GM21723 (cell line): ENCODE data around the gene PTPN1.
"Not testable (repeated sequence)": the region's sequence is repeated elsewhere in the genome, so short reads cannot be mapped to it uniquely, and the experiment has no call there.

Experiments used
- ATAC-seq: cut with Tn5 transposase; IDR thresholded peaks from one replicate; pipeline ENCODE4 v1.9.1; 2021; ENCODE audit warnings: mild to moderate bottlenecking, moderate library complexity; ENCODE audit not compliant: unreplicated experiment

PTPN1 gene

DNA sequence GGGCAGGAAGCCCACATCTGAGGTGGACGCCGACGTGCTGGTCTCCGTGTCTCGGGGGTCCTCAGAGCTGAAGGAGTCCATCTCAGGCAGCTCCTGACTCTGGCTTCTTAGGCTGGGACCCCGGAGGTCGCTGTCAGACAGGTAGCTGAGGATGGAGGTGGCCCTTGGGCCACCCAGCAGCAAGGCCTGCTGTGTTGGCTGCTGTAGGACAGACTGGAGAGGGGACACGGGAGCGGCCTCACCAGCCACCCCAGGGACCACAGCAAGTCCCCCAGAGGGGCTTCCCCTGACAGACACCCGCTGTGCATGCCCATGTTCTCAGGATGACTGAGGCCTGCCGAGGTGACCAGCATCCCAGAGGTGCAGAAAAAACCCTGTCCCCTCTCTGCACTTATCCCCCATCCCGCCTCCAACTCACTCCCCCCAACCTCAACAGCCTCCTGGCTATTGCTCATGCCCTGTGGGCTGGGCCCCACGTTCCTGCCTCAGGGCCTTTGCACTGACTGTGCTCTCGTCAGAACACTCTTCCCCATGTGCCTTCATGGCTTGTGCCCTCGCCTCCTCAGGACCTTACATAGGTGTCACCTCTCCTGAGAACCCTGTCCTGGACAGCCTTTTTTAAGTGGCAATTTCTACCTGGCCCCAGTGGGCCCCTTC is 92.4 kb downstream of the PTPN1 start:
- ATAC-seq, result no peak

DNA sequence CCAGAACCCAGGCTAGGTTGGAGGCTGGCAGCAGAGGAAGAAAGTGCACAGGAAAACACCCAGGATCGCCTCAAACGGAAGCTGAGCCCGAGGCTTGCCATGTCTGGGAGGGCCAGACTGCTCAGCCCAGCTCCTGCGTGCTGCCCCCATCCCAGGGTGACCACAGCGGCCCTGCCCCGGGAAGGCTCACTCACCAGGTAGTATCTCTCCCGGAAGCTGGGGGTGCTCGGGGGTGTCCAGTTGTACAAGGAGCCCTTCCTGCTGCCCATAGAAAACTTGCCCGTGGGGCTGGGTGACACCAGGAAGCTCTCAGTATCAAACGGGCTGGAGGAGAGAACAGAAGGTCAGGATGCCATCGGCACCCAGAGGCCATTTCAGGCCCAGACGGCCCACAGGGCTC is 94.3 kb downstream of the PTPN1 start:
- ATAC-seq, result no peak

DNA sequence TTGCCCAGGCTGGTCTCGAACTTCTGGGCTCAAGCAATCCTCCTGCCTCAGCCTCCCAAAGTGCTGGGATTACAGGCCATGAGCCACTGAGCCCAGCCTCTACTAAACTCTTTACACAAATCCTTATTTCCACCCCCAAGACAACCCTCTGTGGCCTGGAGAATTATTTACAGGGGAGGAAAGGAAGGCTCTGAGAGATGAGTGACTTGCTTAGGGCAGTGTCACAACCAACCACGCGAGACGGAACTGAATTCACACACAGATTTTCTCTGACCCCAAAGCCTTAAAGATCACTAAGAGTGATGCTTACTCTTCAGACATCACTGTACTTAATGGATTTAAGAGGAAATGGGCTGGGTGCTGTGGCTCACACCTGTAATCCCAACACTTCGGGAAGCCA is 95.0 kb downstream of the PTPN1 start:
- no peak for ATAC-seq

DNA sequence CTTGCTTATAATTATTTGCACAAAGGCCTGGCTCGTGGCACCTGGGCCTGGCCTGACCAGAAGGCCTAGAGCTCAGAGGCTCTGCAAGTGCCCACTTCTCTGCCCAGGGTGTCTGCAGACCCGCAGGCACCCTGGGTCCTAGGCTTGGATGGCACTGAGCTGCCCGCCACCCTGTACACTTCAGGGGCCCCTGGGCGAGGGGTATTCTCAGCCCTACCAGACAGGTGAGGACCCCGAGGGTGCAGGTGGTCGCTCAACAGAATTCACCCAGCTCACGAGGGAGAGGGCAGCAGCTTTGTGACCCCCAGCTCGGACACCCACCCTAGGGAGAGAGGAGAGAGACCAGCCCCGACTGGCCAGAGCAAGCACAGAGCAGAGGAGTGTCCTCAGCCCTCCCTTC is 97.3 kb downstream of the PTPN1 start:
- ATAC-seq, result no peak

DNA sequence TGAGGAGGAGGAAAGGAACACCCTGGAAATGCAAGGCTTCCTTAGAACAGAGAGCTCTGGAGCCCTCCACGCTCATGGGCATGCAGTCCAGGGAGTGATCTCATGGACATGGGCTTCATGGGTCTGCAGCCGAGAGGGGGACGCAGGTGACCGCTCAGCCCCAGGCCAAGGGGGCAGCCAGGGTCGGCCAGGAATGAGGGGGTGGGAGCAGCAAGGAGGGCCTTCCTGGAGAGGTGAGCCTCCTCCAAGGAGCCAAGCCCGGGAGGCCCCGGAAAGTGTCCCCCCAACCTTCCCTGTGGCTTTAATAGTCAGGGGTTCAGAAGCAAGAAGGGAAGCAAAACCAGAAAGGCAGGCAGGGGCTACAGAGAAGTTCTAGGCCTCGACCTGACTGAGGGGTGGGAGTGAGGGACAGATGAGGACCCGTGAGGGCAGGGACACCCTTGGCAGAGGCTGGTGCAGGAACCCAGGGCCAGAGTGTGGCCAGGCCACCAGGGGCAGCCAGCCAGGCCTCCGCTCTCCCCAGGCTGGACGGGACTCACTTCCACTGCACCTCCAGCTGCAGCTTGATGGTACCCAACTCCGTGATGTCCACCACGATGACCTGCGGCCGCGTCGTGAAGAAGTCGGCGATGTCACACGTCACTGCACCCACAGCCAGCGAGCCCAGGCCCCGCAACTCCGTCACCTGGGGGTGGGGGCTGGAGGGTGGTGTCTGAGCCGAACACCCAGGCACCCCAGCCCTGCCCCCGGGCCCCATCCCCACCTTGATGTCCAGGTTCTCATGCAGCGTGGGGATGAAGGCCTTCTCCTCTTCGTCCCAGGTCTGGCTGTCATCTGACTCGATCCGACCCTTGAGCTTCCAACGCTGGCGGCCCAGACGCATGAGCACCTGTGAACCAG is 97.9 kb downstream of the PTPN1 start:
- ATAC-seq, result no peak

DNA sequence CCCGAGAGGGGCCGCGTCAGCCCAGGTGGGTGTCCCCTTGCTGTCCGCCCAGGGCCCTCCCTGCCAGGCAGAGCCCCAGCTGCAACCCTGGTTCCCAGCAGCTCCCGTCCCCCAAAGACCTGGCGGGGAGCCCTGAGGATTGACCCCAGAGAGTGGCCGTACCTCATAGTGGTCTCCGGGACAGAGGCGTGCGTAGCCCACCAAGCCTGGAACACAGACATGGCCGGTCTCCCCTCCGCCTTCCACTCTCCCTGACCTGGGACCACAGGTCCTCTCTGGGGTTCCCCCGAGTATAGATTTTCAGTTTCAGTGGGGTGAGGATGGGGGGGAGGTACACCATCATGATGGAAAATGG is 98.5 kb downstream of the PTPN1 start:
- no peak for ATAC-seq

DNA sequence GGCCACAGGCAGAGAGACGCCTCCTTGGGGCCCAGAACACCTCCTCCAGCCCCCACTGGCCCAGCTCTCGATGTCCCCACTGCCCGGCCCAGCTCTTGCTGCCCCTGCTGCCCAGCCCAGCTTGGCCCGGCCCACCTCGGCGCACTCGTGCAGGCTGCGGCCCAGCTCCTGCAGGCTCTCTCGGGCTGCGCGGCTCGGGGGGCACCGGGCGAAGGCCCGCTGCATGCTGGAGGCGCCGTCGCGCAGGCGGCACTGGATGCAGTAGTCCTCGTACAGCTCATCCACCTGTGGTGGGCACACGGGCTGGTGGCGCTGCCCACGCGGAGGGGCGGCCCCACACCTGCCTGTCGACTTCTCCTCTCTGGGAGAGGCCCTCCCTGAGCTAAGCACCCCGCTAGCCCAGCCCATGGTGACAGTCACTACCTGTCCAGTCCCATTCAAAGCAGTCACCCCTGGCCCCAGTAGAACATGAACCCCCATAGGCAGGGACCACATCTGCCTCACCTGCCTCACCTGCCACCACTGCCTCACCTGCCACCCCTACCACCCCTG is 99.3 kb downstream of the PTPN1 start:
- ATAC-seq, result no peak

DNA sequence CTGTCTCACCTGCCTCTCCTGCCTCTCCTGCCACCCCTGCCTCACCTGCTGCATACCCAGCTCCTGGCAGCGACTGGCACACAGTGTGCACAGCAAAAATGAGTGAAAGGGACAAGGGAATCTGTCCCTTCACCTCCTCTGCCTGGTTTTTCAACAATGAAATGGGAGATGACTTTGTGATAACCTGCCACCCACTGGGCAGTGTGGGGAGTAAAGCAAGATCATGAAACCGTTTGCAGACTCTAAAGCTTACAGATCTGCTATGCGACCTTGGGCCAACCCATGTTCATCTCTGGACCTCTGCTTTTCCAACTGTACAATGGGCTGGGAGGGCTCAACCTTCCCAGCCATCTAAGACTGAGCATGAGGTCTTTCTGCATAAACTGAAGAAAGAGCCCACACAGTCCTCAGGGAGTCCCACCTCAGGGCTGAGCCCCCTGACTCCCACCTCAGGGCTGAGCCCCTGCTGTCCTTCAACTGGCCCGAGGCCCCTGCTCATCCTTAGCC is 100.1 kb downstream of the PTPN1 start:
- no peak for ATAC-seq

DNA sequence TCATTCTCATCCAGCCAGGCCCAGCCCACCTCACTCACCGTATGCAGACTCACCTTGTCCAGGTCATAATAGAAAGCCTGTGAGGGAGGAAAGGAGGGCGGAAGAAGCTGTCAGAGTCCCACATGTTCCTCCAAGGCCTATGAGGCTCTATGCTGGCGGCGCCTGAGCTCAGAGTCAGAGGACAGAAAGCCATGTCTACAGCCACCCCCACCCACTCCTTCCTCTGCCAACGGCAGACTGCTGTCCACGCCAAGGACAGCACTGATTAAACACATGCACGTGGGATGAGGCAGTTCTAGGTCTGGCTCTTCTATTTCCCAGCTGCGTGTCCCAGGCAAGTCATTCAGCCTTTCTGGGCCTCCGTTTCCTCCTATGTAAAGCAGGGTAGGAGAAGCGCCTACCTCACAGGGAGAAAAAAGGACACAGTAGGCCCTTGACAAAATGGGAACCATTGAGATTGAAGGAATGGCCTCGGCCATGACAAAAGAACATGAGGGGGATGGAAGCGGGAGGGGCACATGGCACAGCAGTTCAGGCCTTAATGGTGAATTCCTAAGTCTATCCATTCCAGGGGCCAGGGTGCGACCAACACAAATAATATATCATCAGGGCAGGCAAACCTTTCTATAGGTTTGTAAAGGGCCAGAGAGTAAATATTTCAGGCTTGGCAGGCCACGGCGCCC is 101.1 kb downstream of the PTPN1 start:
- ATAC-seq, result no peak

DNA sequence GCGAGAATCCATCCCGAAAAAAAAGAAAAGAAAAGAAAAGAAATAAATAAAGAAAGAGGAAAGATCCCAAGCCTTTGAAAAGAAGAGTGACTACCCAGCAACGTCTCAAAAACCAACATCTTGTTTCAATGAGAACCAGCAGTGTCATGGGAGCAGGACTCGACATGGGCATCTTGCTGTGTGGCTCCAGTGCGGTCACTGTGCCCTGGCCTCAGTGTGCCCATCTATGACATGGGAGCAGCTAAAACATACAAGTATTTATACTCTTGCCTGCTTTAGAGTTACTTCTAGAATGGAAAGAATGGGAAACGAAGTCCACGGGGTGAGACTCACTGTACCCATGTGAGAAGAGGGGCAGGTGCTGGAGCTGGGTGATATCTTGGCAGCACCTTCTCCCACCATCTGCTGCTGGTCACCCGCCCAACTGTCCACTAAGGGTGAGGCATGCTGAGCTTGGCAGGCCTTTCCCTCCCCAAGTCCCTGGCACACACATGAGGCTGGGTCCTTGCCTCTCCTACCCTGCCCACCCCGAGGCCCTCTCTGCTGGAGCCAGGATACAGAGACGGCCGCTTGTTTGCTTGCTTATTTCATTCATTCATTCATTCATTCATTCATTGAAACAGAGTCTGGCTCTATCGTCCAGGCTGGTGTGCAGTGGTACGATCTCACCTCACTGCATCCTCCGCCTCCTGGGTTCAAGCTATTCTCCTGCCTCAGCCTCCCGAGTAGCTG is 103.4 kb downstream of the PTPN1 start:
- ATAC-seq, result no peak

DNA sequence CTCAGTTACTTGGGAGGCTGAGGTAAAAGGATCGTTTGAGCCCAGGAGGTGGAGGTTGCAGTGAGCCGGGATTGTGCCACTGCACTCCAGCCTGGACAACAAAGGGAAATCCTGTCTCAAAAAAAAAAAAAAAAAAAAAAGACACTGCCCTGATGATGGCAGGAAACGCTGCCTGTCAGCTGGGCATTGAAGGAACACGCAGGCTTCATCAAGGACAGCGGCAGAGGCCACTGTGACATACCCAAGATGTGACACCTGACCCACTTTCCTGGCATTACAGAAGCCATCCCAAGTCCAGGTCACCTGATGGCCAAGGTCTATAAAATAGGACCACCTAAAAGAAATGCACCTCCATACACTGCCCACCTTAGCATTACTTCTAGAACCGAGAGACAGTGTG is 105.2 kb downstream of the PTPN1 start:
- ATAC-seq, result no peak

DNA sequence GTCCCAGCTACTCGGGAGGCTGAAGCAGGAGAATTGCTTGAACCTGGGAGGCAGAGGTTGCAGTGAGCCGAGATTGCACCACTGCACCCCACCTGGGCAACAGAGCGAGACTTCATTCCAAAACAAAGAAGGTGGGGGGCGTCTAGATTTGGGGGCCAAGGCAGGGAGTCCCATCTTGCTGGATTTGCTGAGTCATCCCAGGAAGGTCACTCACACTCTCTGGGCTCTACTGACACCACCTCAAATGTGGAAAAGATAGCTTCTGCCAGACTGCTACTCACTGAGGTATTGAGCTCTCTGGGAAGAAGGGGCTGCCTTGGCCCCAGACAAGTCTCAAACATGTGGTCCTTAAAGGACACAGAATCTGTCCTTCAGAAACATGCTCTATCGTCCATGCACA is 106.8 kb downstream of the PTPN1 start:
- ATAC-seq, result no peak

DNA sequence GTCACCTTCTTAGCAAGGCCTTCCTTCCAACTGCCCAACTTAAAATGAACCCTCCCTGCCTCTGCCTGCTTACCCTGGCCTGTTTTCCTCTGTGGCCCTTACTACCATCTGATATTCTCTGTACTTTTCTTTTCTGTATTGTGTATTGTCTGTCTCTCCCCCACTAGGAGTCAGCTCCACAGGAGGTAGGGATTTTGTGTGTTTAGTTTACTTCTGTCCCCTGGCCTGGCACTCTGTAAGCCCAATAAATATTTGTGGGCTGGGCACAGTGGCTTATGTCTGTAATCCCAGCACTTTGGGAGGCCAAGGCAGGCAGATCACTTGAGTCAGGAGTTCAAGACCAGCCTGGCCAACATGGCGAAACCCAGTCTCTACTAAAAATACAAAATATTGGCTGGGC is 108.4 kb downstream of the PTPN1 start:
- no peak for ATAC-seq

DNA sequence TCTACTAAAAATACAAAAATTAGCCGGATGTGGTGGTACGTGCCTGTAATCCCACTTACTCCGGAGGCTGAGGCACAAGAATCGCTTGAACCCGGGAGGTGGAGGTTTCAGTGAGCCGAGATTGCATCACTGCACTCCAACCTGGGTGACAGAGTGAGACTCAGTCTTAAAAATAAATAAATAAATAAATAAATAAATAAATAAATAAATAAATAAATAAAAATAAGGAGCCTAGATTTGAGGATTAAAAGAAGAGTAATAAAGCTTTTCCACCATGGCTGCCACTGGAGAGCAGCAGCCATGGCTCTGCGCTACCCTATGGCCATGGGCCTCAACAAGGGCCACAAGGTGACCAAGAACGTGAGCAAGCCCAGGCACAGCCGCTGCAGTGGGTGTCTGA is 110.3 kb downstream of the PTPN1 start:
- ATAC-seq, result not testable (repeated sequence)

DNA sequence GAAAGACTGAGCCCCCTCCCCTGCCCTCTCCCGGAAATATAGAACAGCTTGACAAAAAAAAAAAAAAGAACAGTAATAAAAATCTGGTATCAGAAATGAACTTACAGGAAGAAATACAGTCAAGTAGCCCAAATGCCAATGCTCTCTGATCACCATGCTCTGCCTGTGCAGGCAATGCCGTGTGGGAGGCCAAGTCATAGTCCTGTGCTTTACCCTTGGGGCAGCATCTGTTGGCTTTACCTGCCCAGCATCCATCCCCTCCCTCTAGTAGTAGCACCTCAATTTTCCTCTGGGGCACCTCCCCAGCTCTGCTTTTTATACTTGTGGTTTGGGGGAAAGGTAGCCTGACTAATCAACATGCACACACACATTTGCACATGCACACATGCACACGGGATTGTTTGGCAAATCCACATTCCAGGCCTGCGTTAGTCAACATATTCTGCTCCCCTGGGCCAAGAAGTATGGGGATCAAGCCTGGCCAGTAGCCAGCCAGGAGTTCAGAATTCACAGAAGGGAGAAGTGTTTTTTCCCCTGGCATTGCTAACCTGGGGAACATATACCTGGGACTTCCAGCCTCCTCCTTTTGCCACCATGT is 111.0 kb downstream of the PTPN1 start:
- ATAC-seq, result no peak

DNA sequence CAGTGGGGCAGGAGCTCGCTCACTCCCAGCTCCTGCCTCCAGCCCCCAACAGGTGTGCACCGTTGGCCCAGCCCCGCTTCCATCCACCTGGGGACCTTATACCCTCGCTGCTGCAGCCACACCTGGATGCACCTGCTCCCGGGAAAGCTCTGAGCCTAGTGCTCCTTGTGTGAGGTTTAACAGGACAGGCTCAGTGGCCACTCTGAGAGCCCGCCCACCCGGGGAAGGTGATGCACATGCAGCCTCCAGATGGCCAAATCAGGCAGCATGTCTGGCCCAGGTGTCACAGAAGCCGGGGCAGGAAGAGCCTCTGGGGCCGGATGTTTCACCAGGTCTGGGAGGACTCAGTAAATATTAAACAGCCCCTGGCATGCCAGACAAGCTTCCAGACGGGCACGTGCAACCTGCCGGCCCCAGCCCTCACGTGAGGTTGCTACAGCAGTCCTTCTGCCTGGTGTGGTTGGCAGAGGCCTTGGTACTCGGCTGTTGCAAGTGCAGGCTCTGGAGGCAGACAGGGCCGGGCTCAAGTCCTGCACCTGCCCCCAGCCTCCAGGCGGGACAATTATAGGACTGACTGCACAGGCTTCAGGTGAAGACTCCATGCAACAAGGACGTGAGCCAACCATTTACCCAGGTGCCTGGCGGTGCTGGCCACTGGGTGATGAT is 114.3 kb downstream of the PTPN1 start:
- ATAC-seq, result no peak

DNA sequence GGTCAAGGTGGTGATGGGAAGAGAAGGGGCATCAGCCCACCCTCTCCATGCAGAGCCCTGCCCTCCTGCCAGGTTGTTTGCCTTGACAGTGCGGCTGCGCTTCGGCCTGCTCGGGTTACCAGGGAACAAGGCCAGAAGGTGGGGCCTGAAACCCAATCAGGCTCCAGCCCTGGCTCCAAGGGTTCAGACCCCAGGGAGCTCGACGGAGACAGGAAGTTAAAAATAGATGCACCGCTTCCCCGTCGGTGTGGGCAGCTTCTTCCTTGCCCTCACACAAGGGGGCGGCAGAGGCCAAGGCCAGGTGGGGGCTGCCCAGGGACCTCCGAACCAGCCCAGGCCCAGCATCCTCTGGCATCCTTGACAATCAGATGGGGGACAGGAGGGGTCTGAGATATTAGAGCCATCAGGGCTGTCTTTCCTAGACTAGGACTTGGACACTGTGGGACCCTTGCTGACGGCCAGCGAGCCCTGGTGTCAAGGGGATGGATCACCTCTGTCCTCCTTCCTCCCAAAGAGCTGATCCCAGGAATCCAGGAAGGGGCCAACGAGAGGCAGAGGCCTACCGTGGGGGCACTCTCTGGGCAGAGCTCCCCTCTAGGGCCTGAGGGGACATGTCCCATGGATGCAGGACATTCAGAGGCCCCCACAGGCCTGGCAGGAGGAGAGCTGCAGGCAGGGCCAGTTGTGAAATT is 115.9 kb downstream of the PTPN1 start:
- ATAC-seq, result no peak

DNA sequence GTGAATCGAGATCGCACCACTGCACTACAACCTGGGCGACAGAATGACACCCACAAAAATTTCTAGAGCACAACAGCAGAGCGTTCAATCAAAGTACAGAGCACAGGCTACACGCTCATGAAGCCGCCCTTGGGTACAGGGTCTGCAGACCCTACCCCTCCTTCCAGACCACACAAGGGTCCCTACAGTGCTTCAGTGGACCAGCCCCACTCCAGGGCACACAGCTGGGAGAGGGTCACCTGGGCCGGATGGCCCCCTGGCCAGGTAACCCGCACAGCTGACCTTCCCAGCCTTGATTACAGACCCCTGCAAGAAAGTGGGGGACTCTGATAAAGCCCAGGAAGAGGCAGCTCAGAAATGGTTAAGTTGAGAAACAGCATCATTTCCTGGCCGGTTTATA is 117.6 kb downstream of the PTPN1 start:
- no peak for ATAC-seq

DNA sequence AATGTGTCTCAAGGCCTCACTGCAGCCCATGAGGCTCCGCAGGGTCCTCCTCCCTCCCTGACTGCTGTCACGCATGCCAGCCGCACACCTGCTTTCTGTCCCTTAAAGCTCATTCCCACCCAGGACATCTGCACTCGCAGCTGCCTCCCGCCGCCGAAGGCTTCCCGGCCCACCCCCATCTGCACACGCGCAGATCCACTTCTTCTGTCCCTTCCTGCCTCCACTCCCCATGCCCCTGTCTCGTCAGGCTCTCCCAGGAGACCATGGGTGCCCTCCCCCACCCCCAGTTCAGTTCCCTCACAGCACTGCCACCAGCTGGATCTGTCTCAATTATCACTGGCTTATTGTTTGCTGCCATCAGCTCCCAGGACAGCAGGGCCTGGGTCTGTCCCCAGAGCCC is 118.1 kb downstream of the PTPN1 start:
- no peak for ATAC-seq
